ENCODE data around the gene MFSD12.

- TF ChIP-seq CTCF (IDR thresholded peaks at IDR 0.05; ENCODE audit: low read length) (no peak), EZH2 (optimal IDR thresholded peaks at IDR 0.05; ENCODE audit: low read depth, low read length) (no peak)
Observed at GRCh38 chr19:3533033-3533432, 24.4 kb downstream of the MFSD12 start.

All from MM.1S (cell line).